Ureter (tissue), 1 donor: ENCODE data around the gene KCNH2. TPM values are rescaled to one million over a fixed set of nuclear protein-coding genes. Genes with fewer than 3 reads are reported as not detected.

Experiments used
- DNase-seq: peaks from one replicate; pipeline ENCODE4 v3.0.0-alpha.2; 2020; ENCODE audit warnings: low spot score
- total RNA-seq: library from RNA; stranded (reverse); gene quantifications from one replicate; pipeline ENCODE4 v1.2.4, GENCODE V29; 2023
- donor health status: DM: yes; HTN: yes; CAD: no.

Gene KCNH2
- total RNA-seq, 1 donor from 2014 or later: 17.7 TPM

DNA sequence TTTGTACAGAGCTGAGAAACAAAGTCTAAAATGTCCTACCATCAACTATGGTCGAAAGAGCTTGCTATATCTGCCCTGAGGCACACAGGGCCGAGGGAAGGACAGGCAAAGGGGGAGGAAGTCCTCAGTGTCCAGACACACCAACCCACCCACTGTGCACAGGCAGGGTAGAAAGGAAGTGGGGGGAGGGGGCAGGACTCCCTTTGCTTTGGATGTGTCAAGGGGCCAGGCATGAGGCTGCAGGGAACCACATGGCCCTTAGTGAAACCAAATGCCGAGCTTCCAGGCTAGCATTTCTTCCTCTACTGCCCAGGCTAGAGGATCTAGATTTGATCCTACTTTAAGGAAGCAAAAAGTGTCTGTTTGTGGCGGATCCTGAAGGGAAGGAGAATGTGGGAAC is 28.6 kb downstream of the KCNH2 start:
- DNase-seq: no peak

- DNase-seq: no peak
Observed at GRCh38 chr7:150948791-150949251, 29.3 kb downstream of the KCNH2 start.

DNA sequence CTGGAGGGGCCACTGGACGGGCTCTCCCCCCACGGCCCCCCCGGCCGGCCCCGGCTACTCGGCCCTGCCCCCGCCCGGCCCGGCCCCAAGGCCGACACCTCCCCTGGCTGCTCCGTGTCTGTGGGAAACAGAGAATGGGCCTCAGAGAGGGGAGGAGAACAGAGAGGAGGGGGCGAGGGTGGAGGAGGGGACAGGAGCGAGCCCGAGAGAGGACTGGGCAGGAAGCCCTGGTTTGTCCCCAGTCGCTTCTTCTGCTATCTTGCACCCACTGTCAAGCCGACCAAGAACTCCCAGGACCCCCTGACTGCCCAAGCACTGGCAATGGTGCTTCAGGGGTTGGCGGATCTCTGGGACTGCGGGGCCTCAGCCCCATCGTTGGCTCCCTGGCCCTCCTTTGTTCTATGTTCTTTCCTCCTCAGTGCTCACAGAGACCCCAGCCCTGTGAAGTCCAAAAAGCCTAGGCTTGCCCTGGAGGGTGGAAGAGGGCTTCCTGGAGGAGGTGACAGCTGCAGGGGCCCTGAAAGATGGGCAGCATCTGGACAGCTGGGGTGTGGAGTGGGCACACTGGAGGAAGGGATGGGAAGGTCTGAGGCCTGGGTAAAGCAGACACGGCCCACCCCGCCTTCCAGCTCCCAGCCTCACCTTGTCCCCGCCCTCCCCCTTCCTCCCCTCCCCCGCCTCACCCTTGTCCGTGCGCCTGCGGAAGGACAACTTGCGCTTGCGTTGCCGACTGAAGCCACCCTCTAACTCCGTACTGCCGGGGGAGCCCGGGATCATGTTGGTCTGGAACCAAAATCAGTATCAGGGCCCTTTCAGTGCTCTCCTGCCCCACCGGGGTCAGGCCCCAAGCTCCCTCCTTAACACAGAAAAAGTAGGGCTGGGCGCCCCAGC is 30.1 kb downstream of the KCNH2 start:
- DNase-seq: no peak

- peak; percentile 41 for DNase-seq
Observed at GRCh38 chr7:150947241-150947745, 30.8 kb downstream of the KCNH2 start.

GRCh38 chr7:150946421-150947240 is 31.5 kb downstream of the KCNH2 start:
- DNase-seq: peak; percentile 48

DNA sequence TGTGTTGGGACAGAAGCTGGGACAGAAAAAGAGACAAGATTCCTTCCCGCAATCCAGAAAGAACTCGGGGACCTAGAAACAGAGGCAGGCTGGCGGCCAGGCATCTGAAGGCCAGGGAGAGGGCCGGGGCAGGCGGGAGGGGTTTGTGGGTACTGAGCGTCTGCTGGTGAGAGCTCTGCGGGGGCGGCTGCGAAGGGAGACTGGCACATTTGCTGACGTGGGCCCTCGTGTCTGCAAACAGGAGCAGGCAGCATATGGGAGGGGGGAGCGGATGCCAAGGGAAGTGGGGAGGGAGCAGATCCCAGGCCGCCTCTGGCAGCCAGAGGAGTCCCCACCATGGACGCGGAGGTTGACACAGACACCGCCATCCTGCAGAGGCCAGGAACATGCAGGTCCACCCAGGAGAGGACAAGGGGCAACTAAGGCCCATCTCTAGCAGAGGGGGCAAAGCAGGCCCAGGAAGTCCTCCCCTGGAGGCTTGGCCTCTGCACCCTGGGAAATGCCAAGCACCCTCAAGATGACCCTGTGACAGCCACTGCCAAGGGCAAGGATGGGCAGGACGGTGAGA is 32.2 kb downstream of the KCNH2 start:
- peak; percentile 66 for DNase-seq

GRCh38 chr7:150945171-150945852 is 32.8 kb downstream of the KCNH2 start:
- DNase-seq: peak; percentile 39

GRCh38 chr7:150944066-150945042 is 33.8 kb downstream of the KCNH2 start:
- peak; percentile 70 for DNase-seq

GRCh38 chr7:150943453-150943814 is 34.7 kb downstream of the KCNH2 start:
- peak; percentile 34 for DNase-seq

GRCh38 chr7:150942591-150943452 is 35.3 kb downstream of the KCNH2 start:
- DNase-seq: peak; percentile 41

- peak; percentile 78 for DNase-seq
Observed at GRCh38 chr7:150942001-150942590, 36.0 kb downstream of the KCNH2 start.

DNA sequence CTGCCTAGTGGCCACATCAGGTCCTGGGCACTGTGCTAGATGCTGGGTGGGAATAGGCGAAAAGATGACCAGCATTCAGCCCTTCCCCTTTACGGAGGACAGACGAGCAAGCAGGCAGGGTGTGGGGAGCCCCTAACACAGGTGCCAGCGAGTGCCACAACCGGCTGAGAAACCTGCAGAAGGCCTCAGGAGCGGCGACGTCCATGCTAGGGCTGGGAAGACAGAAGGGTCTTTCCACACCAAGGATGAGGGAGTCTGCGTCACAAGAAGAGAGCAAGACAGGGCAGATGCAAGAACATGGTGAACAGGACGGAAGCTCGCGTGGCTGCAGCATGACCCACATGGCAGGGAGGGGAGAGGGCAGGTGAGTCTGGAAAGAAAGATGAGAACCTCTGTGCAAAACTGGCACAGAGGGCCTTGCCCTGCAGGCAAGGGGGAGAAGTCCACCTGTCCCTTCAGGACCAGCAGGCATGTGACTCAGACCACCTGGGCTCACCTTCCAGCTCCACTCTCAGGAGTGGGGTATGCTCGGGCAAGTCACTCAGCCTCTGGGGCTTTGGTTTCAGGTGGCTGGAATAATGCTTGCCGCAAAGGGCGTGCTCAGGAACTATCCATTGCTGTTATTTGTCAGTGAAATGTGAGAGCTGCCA is 36.6 kb downstream of the KCNH2 start:
- DNase-seq: no peak

- DNase-seq: peak; percentile 37
Observed at GRCh38 chr7:150940431-150941102, 37.6 kb downstream of the KCNH2 start.

DNA sequence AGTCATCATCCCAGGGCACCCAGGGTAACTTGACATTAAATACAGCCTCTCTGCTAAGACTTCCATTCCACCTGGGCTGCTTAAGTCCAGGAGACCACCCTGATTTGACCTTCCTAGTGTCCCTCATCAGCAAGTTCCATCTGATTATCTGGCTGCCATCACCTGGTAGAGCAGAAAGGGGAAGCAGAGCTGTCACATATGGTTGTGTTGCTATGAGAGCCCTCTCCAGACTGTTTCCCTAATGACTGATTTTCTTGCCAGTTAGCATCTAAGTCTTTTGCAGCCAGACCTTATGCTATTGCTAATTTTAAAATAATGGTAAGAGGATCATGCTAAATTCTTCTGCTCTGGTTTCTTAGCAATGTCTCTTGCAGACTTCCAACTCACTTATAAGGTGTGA is 38.7 kb downstream of the KCNH2 start:
- DNase-seq: peak; percentile 17

- peak; percentile 33 for DNase-seq
Observed at GRCh38 chr7:150939052-150939451, 39.1 kb downstream of the KCNH2 start.

DNA sequence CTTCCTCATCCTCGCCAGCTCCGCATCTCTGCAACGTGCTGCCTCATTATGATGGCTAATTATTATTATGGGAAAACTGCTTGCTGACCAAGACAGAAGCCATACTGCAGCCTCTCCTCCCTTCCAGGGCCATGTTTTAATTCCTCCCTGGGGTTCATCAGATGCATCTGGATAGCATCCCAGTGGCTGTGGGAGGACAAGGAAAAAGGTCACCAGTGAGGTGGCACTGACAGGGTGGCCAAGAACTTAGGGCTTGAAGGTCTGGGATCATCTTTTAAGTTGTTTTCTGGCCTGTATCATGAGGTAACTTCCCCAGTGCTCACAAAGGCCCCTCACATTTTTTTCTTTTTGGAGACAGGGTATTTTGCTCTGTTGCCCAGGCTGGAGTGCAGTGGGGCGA is 39.6 kb downstream of the KCNH2 start:
- DNase-seq: no peak

DNA sequence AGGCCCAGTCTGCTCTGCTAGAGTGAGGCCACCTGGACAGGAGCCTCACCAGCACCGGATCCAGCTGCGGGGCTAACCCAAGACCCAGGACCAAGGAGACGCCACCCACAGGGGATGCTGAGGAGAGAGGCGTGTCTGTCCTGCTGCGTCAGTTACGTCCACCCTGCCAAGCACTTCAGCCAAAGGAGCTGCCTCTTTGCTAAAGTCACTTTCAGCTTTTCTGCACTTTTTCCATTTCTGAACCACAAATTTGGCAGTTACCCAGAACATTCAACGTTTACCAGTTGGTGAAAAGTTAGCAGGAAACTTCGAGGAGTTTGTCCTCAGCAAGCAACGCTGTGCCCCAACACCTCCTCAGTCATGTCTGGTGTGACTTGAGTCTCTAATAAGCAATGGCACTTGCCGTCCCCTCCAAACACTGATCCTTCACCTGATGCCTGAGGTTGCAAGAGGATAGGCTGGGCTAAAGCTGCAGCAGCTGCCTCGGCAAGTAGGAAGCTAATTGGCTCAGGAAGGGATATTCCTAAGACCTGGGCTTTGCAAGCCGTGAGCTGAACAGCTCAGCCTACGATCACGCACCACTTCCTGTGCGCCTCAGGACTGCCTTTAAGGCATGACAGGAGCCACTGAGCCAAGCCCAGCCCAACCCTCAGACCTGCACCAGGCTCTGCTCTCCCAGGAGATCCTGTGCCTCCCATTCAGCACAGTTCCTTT is 40.1 kb downstream of the KCNH2 start:
- DNase-seq: peak; percentile 49
